GM19397 (cell line): Measurements from ENCODE around the gene R3HDM2.
"Not testable (repeated sequence)": the region's sequence is repeated elsewhere in the genome, so short reads cannot be mapped to it uniquely, and the experiment has no call there.

Experiments
- ATAC-seq: cut with Tn5 transposase; IDR thresholded peaks from one replicate; pipeline ENCODE4 v1.9.1; 2021; ENCODE audit warnings: mild to moderate bottlenecking, moderate library complexity; ENCODE audit not compliant: unreplicated experiment

Gene R3HDM2

GRCh38 chr12:57429473-57430111 lies 1.3 kb downstream of the R3HDM2 start:
- no peak for ATAC-seq

GRCh38 chr12:57428965-57429364 lies 1.9 kb downstream of the R3HDM2 start:
- ATAC-seq, result no peak

- ATAC-seq, result not testable (repeated sequence)
These were observed 3.9 kb downstream of the R3HDM2 start for GRCh38 chr12:57426948-57427347.

GRCh38 chr12:57420482-57420881 lies 10.4 kb downstream of the R3HDM2 start:
- no peak for ATAC-seq

GRCh38 chr12:57419495-57419894 lies 11.3 kb downstream of the R3HDM2 start:
- ATAC-seq, result no peak

GRCh38 chr12:57418255-57418654 lies 12.6 kb downstream of the R3HDM2 start:
- no peak for ATAC-seq

- no peak for ATAC-seq
These were observed 14.5 kb downstream of the R3HDM2 start for GRCh38 chr12:57416039-57416996.

- ATAC-seq, result no peak
These were observed 15.8 kb downstream of the R3HDM2 start for GRCh38 chr12:57415088-57415487.

- ATAC-seq, result not testable (repeated sequence)
These were observed 16.7 kb downstream of the R3HDM2 start for GRCh38 chr12:57414160-57414559.

- ATAC-seq, result no peak
These were observed 20.3 kb downstream of the R3HDM2 start for GRCh38 chr12:57410534-57410933.

GRCh38 chr12:57404966-57405640 lies 25.7 kb downstream of the R3HDM2 start:
- no peak for ATAC-seq

GRCh38 chr12:57402156-57402555 lies 28.7 kb downstream of the R3HDM2 start:
- not testable (repeated sequence) for ATAC-seq

GRCh38 chr12:57401165-57401564 lies 29.7 kb downstream of the R3HDM2 start:
- no peak for ATAC-seq

GRCh38 chr12:57399718-57400463 lies 31.0 kb downstream of the R3HDM2 start:
- not testable (repeated sequence) for ATAC-seq

- ATAC-seq, result no peak
These were observed 33.4 kb downstream of the R3HDM2 start for GRCh38 chr12:57397441-57397840.

- ATAC-seq, result no peak
These were observed 35.7 kb downstream of the R3HDM2 start for GRCh38 chr12:57395121-57395520.

- ATAC-seq, result no peak
These were observed 40.7 kb downstream of the R3HDM2 start for GRCh38 chr12:57390174-57390573.

GRCh38 chr12:57389033-57389432 lies 41.8 kb downstream of the R3HDM2 start:
- ATAC-seq, result no peak

- ATAC-seq, result no peak
These were observed 42.4 kb downstream of the R3HDM2 start for GRCh38 chr12:57388425-57388824.

GRCh38 chr12:57386187-57386720 lies 44.6 kb downstream of the R3HDM2 start:
- no peak for ATAC-seq
